HG03342 (cell line): Measurements from ENCODE around the gene MARCHF3.
"Not testable (repeated sequence)": the region's sequence is repeated elsewhere in the genome, so short reads cannot be mapped to it uniquely, and the experiment has no call there.

Experiments used
- ATAC-seq: cut with Tn5 transposase; IDR thresholded peaks from one replicate; pipeline ENCODE4 v1.9.1; 2021; ENCODE audit warnings: mild to moderate bottlenecking, moderate library complexity; ENCODE audit not compliant: unreplicated experiment

Gene MARCHF3

GRCh38 chr5:126924331-126925033, 105.9 kb downstream of the MARCHF3 start:
- ATAC-seq, result no peak

- no peak for ATAC-seq
Measured at GRCh38 chr5:126921241-126922091, 108.9 kb downstream of the MARCHF3 start.

- ATAC-seq, result no peak
Measured at GRCh38 chr5:126920291-126920690, 110.1 kb downstream of the MARCHF3 start.

GRCh38 chr5:126919566-126919965, 110.8 kb downstream of the MARCHF3 start:
- no peak for ATAC-seq

DNA sequence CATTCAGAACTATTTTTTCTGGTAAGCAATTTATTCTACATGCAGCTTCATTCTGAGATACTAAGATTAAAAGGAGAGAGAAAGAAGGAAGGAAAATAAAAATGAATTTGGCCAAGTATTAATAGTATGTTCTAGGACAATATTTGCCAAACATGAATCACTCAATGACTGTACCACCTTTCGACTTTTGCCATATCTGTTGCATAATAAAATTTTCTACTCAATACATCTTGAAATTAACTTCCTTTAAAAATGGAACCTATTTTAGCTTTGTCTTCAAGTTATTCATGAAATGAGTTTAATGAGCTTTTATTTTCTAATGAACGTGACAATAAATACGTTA, 111.8 kb downstream of the MARCHF3 start:
- ATAC-seq, result no peak

DNA sequence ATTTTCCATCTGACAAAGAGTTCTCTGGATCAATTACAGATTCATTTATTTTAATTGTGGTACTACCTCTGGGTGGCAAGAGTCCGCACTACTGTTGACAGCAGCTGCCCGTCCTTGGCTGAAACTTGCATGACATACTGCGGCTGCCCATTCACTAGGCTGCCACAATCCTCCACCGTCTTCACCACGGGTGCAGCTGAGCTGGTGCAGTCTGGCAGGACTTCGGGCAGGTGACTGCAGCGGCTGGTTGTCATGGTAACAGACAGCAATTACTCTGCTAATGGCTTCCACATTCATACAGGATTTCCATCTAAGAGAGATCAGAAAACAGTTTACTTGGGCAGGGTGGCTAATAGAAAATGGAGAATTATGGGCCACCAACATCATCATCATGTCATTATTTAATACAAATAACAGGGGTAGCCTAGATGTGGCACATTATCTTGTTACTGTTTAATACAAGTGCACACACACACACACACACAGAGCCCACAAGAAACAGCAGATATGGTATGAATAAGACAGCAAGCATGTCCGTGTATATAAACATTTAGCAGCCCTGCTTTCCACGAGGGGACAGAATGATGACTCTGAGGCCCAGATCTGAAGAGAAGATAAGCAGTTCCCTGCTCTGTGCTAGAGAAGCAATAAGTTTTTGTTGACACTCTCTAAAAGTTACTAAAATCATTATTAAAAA, 112.3 kb downstream of the MARCHF3 start:
- no peak for ATAC-seq

- ATAC-seq, result no peak
Measured at GRCh38 chr5:126915496-126915895, 114.9 kb downstream of the MARCHF3 start.

DNA sequence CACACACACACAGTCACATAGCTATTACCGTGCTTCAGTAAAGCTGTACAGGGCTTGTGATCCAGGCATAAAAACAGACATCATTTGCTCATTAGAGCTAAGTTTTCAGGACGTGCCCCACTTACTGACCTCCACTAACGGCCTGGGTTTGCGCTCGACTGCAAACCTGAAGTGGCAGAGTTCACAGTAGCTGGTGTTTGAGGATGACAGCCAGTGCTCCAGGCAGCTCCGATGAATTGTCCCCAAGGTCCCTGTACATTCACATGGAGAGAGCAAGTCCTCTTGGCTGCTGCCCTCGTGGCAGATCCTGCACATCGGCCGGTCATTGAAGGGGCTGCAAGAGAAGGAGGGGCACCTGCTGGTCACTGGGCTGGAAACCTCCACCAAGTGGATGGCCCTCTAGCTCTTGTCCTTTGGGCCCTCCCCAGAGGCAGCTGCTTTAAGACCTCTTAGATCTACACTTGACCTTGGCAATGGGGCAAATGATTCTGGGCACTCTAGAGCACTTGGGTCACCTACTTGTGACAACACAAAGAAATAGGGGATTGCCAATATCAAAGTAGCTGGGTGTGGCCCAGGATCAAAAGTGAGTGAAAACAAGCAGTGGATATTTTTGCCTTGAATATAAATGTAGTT, 115.4 kb downstream of the MARCHF3 start:
- ATAC-seq, result no peak

DNA sequence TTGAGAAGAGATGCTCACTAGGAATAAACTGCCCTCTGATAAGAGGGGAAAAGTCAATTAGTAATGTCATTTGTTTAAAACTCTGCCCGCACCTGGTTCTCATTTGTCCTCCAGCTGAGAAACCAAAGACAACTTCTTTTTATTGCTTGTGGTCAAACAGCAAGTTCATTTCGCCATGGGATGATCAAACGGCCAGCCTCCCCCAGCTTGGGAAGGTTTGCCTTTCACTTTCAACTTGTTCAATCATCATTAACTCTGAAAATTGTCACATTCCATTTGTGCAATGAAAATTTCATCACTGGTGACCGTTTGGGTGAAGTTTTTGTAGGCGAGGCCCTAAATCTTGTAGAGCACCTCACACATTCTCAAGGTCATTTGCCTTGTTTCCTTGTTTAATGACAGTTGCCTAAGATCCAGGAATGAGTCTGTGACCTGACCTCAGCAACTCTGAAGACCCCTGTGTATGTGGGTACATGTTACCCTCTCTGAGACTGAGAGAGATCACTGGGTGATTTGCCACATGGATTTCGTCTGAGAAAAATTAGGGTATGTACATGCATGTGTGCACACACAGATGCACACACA, 117.7 kb downstream of the MARCHF3 start:
- no peak for ATAC-seq

GRCh38 chr5:126911986-126912385, 118.4 kb downstream of the MARCHF3 start:
- no peak for ATAC-seq

DNA sequence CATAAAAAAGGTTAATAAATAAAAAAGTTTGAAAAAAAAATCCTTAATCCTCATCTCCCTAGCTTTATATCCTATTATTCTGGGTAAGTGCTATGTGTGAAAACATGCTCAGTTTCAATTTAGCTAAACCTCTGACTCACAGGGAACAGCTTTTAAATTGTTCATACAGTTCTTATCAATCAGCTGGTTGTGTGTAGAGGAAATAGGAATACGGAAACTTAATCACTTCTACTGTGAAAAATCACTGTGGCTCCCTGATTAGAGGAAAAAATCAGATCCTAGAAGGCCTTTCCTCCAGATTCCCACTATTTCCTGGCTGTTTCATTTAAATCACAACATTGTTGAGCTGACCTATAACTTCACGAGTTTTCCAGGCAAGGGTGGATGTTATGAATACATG, 120.5 kb downstream of the MARCHF3 start:
- ATAC-seq, result no peak

- ATAC-seq, result not testable (repeated sequence)
Measured at GRCh38 chr5:126904407-126904806, 126.0 kb downstream of the MARCHF3 start.

DNA sequence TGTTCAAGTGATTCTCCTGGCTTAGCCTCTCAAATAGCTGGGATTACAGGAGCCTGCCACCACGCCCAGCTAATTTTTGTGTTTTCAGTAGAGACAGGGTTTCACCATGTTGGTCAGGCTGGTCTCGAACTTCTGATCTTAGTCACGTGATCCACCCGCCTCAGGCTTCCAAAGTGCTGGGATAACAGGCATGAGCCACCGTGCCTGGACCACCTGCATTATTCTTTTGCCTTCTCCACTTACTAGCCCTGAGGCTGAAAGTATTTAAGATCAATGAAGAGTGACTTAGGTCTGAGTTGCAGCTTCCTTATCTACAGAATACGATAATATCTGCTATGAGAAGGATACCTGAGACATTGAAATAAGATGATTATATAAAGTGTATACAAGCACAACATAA, 129.6 kb downstream of the MARCHF3 start:
- ATAC-seq, result no peak

DNA sequence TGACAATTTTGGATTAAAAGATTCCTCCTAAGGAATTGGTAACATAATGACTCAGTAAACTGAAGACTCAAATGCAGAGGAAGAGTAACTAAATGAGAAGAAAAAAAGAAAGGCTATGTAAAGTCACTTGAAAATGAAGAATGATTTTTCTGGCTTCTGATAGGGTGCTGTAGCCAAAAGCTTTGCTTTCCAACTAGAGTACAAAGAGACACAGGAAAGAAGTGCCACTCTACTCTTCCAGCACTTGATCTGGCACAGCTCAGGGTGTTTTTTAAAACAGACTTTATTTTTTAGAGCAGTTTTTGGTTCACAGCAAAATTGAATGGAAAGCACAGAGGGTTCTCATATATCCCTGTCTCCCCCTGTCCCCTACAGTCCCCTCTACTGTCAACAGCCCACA, 130.9 kb downstream of the MARCHF3 start:
- no peak for ATAC-seq

GRCh38 chr5:126897851-126898630, 132.3 kb downstream of the MARCHF3 start:
- ATAC-seq, result no peak

DNA sequence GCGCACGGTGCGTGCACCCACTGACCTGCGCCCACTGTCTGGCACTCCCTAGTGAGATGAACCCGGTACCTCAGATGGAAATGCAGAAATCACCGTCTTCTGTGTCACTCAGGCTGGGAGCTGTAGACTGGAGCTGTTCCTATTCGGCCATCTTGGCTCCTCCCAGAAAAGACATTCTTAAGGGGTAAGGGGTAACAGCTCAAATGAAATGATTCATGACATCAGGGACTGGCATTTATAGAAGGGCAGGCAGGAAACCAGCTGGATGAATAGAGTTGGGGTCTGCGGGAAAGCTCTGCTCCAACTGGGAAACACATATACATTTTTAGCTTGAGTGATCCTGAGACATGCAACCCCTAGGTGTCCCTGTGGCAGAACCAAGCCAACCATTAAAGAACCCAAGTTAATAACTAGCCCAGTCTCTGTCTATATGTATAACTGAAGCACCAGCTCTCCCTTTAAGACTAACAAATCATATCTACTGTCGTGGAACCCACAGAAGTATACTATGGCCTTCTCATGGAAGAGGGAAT, 134.1 kb downstream of the MARCHF3 start:
- no peak for ATAC-seq

- not testable (repeated sequence) for ATAC-seq
Measured at GRCh38 chr5:126895712-126896111, 134.6 kb downstream of the MARCHF3 start.

GRCh38 chr5:126890414-126890813, 139.9 kb downstream of the MARCHF3 start:
- ATAC-seq, result not testable (repeated sequence)

GRCh38 chr5:126888175-126888574, 142.2 kb downstream of the MARCHF3 start:
- no peak for ATAC-seq

DNA sequence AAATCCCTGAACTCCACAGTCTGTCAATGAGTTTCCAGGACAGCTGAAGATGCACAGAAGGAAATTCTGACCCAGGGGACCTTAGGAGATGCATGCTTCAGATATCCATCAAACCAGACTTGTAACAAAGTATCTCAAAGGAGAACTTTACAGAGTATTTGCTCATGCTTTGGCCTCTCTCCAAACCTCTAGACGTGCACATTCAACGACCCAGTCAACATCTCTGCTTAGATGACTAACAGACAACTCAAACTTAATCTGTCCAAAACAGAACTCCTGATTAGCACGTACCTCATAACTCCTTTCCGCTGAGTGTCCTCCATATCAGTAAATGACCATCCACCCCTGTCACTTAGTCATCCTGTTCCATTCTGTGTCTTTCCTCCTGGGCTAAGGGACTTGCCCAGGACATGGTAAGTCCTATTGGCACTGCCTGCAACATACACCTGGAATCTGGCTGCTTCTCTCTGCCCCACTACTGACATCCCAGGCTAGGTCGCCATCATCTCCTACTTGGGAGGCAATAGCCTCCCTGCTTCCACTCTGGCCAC, 146.0 kb downstream of the MARCHF3 start:
- ATAC-seq, result no peak
